T-helper 17 cell (primary cell): Measurements from ENCODE around the gene SHISA4. TPM values are rescaled to one million over a fixed set of nuclear protein-coding genes. Genes with fewer than 3 reads are reported as not detected.
"Not testable (repeated sequence)": the region's sequence is repeated elsewhere in the genome, so short reads cannot be mapped to it uniquely, and the experiment has no call there.

ENCODE experiments used
- ATAC-seq: fragments of 150-1000 bp; cut with Tn5 transposase; 2 replicates; pipeline ENCODE4 v1.10.0; 2021; ENCODE audit warnings: mild to moderate bottlenecking, moderate library complexity
- DNase-seq, 3 donors: peaks; one replicate each; pipeline versions ENCODE4 v3.0.0 to v3.0.0-alpha.2; 2020 to 2021
- H3K9me3 ChIP-seq: one replicate; pipeline ENCODE4 v1.7.0; 2013; ENCODE audit warnings: low read length, mild to moderate bottlenecking; ENCODE audit not compliant: control insufficient read depth, poor library complexity, severe bottlenecking
- H3K27ac Mint-ChIP-seq: one replicate; pipeline ENCODE4 v1.8.0; 2022; ENCODE audit warnings: mild to moderate bottlenecking, moderate library complexity, mixed read lengths
- H3K27me3 Mint-ChIP-seq: one replicate; pipeline ENCODE4 v1.8.0; 2022; ENCODE audit warnings: mixed read lengths
- H3K36me3 Mint-ChIP-seq: one replicate; pipeline ENCODE4 v1.8.0; 2022; ENCODE audit warnings: low read depth, mixed read lengths
- H3K4me1 Mint-ChIP-seq: one replicate; pipeline ENCODE4 v1.8.0; 2022; ENCODE audit warnings: mild to moderate bottlenecking, mixed read lengths
- H3K4me3 Mint-ChIP-seq: one replicate; pipeline ENCODE4 v1.8.0; 2022; ENCODE audit warnings: mild to moderate bottlenecking, moderate library complexity, mixed read lengths
- total RNA-seq, 4 donors: library from RNA in 2 of 4; stranded (reverse) in 2 of 4; gene quantifications; one replicate each; pipeline ENCODE4 v1.2.3 and lab custom pipeline; 2022 to 2026

Gene SHISA4
- total RNA-seq, 2 donors from 2014 or later = 0.37 to 0.63 TPM

GRCh38 chr1:201856722-201857121 lies 32.0 kb upstream of the SHISA4 start:
- DNase-seq, H3K4me1 Mint-ChIP-seq, H3K4me3 Mint-ChIP-seq, H3K36me3 Mint-ChIP-seq, ATAC-seq, H3K27ac Mint-ChIP-seq, H3K27me3 Mint-ChIP-seq, H3K9me3 ChIP-seq: not testable (repeated sequence)

DNA sequence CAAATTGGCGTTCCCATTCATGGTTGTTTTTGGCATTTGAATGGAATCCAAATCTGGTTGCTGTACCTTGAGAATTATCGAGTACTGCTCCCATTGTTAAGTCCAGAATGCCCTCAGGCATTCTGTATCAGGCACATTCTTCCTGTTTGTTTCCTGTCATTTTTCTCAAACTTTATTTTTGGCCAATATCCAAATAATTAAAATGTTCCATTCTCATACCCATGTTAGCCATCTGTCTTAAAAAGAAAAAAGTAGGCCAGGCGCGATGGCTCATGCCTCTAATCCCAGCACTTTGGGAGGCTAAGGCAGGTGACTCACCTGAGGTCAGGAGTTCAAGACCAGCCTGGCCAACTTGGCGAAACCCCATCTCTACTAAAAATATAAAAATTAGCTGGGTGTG lies 29.3 kb upstream of the SHISA4 start:
- no peaks in the 10 kb centered on the region for H3K4me1 Mint-ChIP-seq
- H3K27me3 Mint-ChIP-seq = no peaks in the 10 kb centered on the region
- peaks cover 6% of the 10 kb centered on the region for H3K36me3 Mint-ChIP-seq
- H3K9me3 ChIP-seq = no peaks in the 10 kb centered on the region
- DNase-seq = no peak
- H3K4me3 Mint-ChIP-seq = no peak overlapping the region
- no peak overlapping the region for H3K27ac Mint-ChIP-seq
- ATAC-seq = no peak

DNA sequence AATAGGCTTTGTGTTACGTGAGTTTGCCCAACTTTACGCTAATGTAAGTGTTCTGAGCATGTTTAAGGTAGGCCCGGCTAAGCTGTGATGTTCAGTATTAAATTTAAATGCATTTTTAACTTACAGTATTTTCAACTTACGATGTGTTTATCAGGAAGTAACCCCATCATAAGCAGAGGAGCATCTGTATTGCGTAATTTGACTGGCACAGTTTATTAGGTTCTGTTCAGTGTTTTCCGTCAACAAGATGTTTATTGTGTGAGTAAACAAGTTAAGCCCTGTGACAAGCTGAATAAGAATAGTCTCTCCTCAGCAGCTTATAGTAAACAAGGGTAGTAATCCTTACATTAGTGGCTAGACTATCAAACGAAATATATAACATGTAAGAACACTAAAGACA lies 27.2 kb upstream of the SHISA4 start:
- no peaks in the 10 kb centered on the region for H3K9me3 ChIP-seq
- Mint-ChIP-seq H3K36me3 (peaks cover 6% of the 10 kb centered on the region), H3K27ac (peak overlapping the region; percentile 78), H3K4me3 (no peak overlapping the region), H3K27me3 (no peaks in the 10 kb centered on the region), H3K4me1 (no peaks in the 10 kb centered on the region)
- DNase-seq = no peak
- no peak for ATAC-seq

- no peak for DNase-seq
- H3K4me3 Mint-ChIP-seq = no peak overlapping the region
- no peaks in the 10 kb centered on the region for H3K27me3 Mint-ChIP-seq
- H3K27ac Mint-ChIP-seq = no peak overlapping the region
- no peak for ATAC-seq
- H3K4me1 Mint-ChIP-seq = peaks cover 4% of the 10 kb centered on the region
- H3K36me3 Mint-ChIP-seq = peaks cover 12% of the 10 kb centered on the region
- no peaks in the 10 kb centered on the region for H3K9me3 ChIP-seq
Measured at GRCh38 chr1:201870397-201870796, 18.3 kb upstream of the SHISA4 start.

- no peaks in the 10 kb centered on the region for H3K9me3 ChIP-seq
- ATAC-seq = no peak
- Mint-ChIP-seq H3K4me3 (no peak overlapping the region), H3K27me3 (no peaks in the 10 kb centered on the region), H3K36me3 (peaks cover 9% of the 10 kb centered on the region), H3K27ac (peak overlapping the region; percentile 9), H3K4me1 (peaks cover 4% of the 10 kb centered on the region)
- DNase-seq = no peak
Measured at GRCh38 chr1:201874672-201875071, 14.0 kb upstream of the SHISA4 start.

- Mint-ChIP-seq H3K4me1 (peaks cover 2% of the 10 kb centered on the region), H3K27me3 (no peaks in the 10 kb centered on the region), H3K36me3 (peaks cover 9% of the 10 kb centered on the region), H3K4me3 (no peak overlapping the region), H3K27ac (no peak overlapping the region)
- no peaks in the 10 kb centered on the region for H3K9me3 ChIP-seq
- no peak for DNase-seq
- no peak for ATAC-seq
Measured at GRCh38 chr1:201876148-201876818, 12.4 kb upstream of the SHISA4 start.

GRCh38 chr1:201877877-201878401 lies 10.8 kb upstream of the SHISA4 start:
- DNase-seq = no peak
- no peak overlapping the region for H3K4me3 Mint-ChIP-seq
- no peaks in the 10 kb centered on the region for H3K9me3 ChIP-seq
- no peak for ATAC-seq
- H3K4me1 Mint-ChIP-seq = peaks cover 3% of the 10 kb centered on the region
- no peaks in the 10 kb centered on the region for H3K27me3 Mint-ChIP-seq
- no peak overlapping the region for H3K27ac Mint-ChIP-seq
- peaks cover 4% of the 10 kb centered on the region for H3K36me3 Mint-ChIP-seq

DNA sequence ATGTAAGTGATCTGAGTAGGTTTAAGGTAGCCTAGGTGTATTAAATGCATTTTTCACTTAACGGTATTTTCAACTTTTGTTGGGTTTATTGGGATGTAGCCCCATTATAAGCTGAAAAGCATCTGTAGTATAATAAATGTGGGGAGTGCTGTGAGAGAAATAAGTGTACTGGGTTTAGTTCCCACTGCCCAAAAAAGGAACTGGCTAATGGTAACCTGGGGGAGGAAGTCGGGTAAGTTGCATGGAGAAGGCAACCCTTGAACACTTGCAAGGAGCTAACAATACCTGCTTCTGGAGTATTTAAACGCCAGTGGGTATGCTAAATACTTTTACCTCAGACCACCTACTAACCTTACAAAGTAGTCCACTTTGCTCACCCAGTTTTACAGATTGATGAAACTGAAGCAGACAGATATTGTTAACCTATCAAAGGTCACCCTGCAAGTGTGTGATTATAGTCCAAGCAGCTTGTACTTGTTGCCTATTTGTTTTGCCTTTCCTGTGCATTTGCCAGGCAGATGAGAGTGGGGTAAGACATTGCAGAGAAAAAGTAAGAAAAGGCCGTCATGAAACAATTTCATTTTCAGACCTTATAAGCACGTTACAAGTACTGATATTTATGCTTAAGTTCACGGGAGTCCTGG lies 7.6 kb upstream of the SHISA4 start:
- ATAC-seq (no peak), DNase-seq (no peak)
- Mint-ChIP-seq H3K4me3 (no peak overlapping the region), H3K36me3 (no peaks in the 10 kb centered on the region), H3K4me1 (peaks cover 8% of the 10 kb centered on the region), H3K27ac (no peak overlapping the region), H3K27me3 (peaks cover 5% of the 10 kb centered on the region)
- no peaks in the 10 kb centered on the region for H3K9me3 ChIP-seq

DNA sequence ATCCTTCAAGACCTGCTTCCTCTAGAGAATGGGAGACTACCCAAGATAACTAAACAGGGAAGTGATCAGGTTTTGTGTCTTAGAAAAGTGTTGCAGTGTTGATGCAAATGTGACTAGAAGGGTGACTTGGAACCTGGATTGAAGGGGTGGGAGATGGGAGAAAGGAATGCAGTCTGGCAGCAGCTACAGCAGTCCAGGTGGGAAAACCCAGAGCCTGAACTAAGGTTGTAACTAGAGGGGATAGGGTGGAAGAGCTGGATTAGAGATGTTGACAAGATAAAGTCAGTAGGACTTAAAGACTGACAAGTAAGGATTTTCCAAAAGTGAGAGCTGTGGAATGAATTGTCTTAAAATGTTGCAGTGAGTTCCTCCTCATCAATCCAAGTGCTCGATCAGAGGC lies 7.1 kb upstream of the SHISA4 start:
- Mint-ChIP-seq H3K4me1 (peaks cover 8% of the 10 kb centered on the region), H3K4me3 (no peak overlapping the region), H3K36me3 (no peaks in the 10 kb centered on the region), H3K27ac (no peak overlapping the region), H3K27me3 (peaks cover 6% of the 10 kb centered on the region)
- no peaks in the 10 kb centered on the region for H3K9me3 ChIP-seq
- no peak for DNase-seq
- no peak for ATAC-seq

DNA sequence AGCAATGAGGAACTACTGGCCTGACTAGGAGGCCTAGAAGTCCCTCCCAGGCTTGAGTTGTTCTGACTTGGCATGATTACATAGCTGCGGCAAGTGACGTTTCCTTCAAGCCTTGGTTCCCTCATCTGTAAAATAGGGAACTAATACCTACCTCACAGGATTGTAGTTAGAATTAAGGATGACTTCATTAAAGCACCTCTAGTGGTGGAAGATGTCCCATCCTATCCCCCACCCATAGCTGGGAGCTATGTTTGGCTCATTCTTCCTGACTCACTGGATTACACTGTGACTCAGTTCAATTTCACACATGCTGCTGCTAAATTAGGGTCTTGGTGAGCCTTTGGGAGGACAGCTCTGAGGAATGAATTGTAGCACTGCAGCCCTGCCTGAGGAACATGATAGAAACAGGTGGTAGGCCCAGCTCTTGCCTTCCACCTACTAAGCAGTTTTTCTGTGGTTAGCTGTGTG lies 6.0 kb upstream of the SHISA4 start:
- H3K4me1 Mint-ChIP-seq = peaks cover 8% of the 10 kb centered on the region
- H3K36me3 Mint-ChIP-seq = no peaks in the 10 kb centered on the region
- H3K9me3 ChIP-seq = no peaks in the 10 kb centered on the region
- peaks cover 17% of the 10 kb centered on the region for H3K27me3 Mint-ChIP-seq
- DNase-seq = no peak
- no peak overlapping the region for H3K27ac Mint-ChIP-seq
- peak; percentile 71 for ATAC-seq
- no peak overlapping the region for H3K4me3 Mint-ChIP-seq

GRCh38 chr1:201883266-201883665 lies 5.4 kb upstream of the SHISA4 start:
- Mint-ChIP-seq H3K4me3 (no peak overlapping the region), H3K27ac (no peak overlapping the region), H3K27me3 (peaks cover 23% of the 10 kb centered on the region), H3K36me3 (no peaks in the 10 kb centered on the region), H3K4me1 (peaks cover 11% of the 10 kb centered on the region)
- H3K9me3 ChIP-seq = no peaks in the 10 kb centered on the region
- ATAC-seq = no peak
- DNase-seq = no peak

GRCh38 chr1:201883786-201884185 lies 4.9 kb upstream of the SHISA4 start:
- no peak for ATAC-seq
- no peaks in the 10 kb centered on the region for H3K36me3 Mint-ChIP-seq
- no peak overlapping the region for H3K27ac Mint-ChIP-seq
- H3K27me3 Mint-ChIP-seq = peaks cover 23% of the 10 kb centered on the region
- no peak overlapping the region for H3K4me3 Mint-ChIP-seq
- no peak for DNase-seq
- peaks cover 12% of the 10 kb centered on the region for H3K4me1 Mint-ChIP-seq
- no peaks in the 10 kb centered on the region for H3K9me3 ChIP-seq

DNA sequence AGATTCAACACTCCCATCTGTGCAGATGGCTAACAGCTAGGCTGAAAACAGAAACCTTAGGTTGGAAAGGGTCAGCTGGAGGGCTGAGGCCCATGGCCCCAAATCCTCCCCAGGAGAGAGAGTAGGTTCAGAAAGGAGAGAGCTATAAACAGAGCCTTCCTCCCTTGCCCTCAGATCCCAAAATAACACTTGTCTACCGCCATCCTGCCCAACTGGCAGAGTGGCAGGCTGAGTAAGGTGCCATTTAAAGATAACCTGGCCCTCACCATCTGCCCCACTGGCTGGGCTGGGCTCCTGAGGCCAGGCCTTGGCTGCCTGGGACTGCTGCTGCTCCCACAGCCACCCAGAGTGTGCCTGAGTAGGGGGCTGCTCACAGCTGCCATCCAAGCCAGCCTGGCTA lies 4.3 kb upstream of the SHISA4 start:
- Mint-ChIP-seq H3K36me3 (no peaks in the 10 kb centered on the region), H3K4me3 (no peak overlapping the region), H3K27me3 (peaks cover 25% of the 10 kb centered on the region), H3K27ac (no peak overlapping the region), H3K4me1 (peaks cover 12% of the 10 kb centered on the region)
- no peaks in the 10 kb centered on the region for H3K9me3 ChIP-seq
- no peak for DNase-seq
- no peak for ATAC-seq
